Measurements from ENCODE around the gene TMCO4.
A peak's percentile ranks its signal among the peaks of the same experiment; 100 is the strongest.
"Not testable (repeated sequence)": the region's sequence is repeated elsewhere in the genome, so short reads cannot be mapped to it uniquely, and the experiment has no call there.

Gene TMCO4

DNA sequence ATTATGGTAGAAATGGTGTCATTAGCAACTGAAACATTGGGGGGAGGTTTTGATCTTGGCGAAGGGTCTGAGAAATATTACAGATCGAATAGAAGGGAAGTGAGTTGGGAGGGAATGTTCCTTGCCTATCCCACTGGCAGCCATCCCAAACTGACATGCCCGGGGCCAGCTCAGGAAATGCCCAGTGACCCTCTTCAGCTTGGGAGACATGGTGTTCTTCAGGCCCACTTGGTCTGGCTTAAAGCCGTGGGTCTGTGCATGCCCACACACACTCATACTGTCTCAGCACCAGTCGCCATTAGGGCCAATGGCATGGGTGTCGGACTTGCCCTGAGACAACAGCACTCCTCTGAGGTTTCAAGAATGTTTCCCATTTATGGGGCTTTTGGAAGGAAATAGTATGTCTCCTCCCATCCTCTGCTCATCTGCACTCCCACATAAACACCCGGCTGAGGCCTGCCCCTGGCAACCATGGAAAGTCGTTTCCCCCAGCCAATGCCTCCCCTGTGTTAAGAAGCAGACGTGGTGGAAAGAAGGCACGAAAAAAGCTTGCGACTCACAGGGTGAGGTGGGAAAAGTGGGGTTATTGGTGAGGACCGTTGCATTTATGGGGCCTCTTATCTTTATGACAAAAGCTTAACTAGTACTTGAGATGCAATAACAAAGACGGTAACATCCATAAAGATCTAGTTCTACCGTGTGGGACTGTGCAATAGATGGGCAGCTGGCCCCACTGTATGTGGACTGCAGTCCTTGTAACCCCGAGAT lies 13.3 kb upstream of the TMCO4 start:
- no peak for DNase-seq

- DNase-seq: peak; percentile 25
Measured at GRCh38 chr1:19811206-19811851, 11.6 kb upstream of the TMCO4 start.

DNA sequence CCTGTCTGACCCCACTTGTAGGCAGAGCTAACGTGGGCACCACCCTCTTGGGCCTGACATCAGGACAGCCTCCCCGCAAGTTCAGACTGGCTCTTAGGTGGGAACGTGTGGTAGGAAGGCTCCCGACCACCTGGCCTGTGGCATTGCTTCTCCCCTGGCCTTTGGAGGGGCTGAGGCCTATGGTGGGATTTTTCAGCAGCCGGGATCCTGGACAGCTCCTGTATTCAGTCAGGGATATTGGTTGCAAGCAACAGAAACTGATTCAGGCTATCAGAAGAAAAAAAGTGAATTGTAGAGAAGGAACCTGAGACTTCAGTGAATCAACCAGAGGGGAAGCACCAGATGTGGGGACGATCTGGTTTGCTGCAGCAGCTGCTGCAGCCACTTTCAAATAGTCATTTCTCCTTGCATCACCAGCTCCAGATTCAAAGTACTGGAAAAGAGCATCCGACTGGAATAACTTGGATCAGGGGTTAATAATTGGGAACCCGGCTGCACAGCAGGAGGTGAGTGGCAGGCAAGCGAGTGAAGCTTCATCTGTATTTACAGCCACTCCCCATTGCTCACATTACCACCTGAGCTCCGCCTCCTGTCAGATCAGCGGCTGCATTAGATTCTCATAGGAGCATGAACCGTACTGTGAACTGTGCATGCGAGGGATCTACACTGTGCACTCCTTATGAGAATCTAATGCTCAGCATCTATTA lies 9.5 kb upstream of the TMCO4 start:
- no peak for DNase-seq

- no peak for DNase-seq
Measured at GRCh38 chr1:19808351-19808750, 8.6 kb upstream of the TMCO4 start.

DNA sequence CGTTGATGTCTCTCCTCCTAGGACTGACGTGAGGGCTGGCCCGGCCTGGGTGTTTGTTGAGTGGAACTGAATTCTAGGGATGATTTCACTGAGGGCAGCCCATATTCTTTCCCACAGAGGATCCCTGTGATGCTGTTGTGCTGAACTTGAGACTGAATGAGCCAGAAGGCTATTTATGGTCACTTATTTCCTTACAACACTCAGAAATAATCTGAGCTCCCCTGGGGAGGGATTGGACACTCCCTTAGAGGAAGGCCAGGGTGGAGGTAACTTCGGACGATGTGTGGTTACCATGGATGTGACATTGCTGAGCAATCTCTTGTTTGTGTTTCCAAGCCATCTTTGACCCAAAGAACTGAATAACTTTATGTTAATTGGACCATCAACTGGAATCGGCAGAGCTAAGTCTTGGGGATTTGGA lies 5.1 kb upstream of the TMCO4 start:
- DNase-seq: no peak

DNA sequence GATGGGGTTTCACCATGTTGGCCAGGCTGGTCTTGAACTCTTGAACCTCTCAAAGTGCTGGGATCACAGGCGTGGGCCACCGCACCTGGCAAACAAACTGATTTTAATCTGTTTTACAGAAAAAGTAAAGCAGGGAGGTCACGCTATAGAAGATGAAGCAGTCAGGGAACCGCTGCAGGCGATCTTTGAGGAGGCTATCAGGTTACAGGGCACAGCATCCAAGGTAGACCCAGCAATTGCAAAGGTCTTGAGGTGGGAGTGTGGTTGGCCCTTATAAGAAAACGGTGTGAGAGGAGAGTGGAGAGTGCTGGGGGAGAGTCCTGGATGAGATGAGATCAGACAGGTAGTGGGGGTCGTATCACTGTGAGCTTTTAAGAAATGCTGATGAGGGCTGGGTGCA lies 2.6 kb upstream of the TMCO4 start:
- no peak for DNase-seq

DNA sequence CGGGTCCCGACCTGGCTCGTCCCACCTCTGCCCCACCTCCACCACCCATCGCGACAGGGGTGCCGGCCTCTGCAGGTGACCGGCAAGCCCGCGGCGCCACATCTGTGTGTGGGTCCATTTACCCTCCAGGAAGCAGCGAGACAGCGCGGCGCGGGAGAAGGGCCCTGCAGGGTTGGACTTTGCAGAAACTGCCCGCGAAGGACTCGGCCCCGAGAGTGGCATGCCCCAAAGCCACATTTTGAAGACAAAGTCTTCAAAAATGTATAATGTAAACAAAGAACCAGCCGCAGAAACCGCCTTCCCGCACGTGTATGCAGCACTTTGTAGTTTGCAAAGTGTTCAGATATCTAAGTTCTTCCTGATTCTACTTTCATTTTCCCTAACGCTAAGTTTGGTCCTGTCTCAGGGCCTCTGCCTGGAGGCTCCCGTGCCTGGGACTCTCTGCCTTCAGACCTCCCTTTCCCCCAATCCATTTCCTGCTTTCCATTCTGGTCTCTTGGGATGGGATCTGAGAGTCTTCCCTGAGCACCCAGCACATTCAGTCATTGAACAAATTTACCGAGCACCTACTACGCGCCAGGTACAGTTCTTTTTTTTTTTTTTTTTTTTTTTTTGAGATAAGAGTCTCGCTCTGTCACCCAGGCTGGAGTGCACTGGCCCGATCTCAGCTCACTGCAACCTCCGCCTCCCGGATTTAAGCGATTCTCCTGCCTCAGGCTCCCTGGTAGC lies 524 bp upstream of the TMCO4 start:
- peak; percentile 19 for DNase-seq

- DNase-seq: no peak
Measured at GRCh38 chr1:19798486-19799229, 1.1 kb downstream of the TMCO4 start.

GRCh38 chr1:19797827-19798226 lies 1.9 kb downstream of the TMCO4 start:
- DNase-seq: no peak

DNA sequence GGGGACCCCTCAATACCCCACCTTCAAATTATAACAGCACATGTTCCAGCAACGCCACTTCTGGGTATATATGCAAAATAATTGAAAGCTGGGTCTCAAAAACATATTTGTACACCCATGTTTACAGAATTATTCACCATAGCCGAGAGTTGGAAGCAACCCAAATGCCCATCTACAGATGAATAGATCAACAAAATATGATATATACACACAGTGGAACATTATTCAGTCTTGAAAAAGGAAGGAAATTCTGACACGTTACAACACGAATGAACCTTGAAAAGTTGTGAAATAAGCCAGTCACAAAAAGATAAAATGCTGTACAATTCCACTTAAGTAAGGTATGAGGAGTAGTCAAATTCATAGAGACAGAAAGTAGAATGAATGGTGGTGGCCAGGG lies 5.1 kb downstream of the TMCO4 start:
- no peak for DNase-seq

- no peak for DNase-seq
Measured at GRCh38 chr1:19793360-19794046, 6.2 kb downstream of the TMCO4 start.

GRCh38 chr1:19792237-19793002 lies 7.3 kb downstream of the TMCO4 start:
- no peak for DNase-seq

GRCh38 chr1:19790061-19790975 lies 9.4 kb downstream of the TMCO4 start:
- not testable (repeated sequence) for DNase-seq

- DNase-seq: no peak
Measured at GRCh38 chr1:19786988-19787423, 12.7 kb downstream of the TMCO4 start.

- no peak for DNase-seq
Measured at GRCh38 chr1:19785660-19786059, 14.1 kb downstream of the TMCO4 start.

GRCh38 chr1:19780267-19780877 lies 19.3 kb downstream of the TMCO4 start:
- DNase-seq: no peak

- DNase-seq: no peak
Measured at GRCh38 chr1:19776933-19777332, 22.8 kb downstream of the TMCO4 start.

GRCh38 chr1:19776287-19776686 lies 23.4 kb downstream of the TMCO4 start:
- no peak for DNase-seq

DNA sequence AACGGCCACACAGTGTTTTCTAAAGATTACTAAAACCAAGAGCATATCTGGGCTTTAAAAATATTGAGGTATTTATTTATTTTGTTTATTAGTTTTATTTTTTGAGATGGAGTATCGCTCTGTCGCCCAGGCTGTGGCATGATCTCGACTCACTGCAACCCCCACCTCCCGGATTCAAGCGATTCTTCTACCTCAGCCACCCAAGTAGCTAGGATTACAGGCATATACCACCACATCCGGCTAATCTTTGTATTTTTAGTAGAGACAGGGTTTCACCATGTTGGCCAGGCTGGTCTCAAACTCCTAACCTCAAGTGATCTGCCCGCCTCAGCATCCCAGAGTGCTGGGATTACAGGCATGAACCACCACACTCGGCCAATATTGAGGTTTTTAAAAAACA lies 23.9 kb downstream of the TMCO4 start:
- DNase-seq: no peak

Data from activated T-cell treated with anti-CD3 and anti-CD28 coated beads for 4 hours (primary cell).